Measurements from ENCODE around the gene METRNL. TPM values are rescaled to one million over a fixed set of nuclear protein-coding genes. Genes with fewer than 3 reads are reported as not detected.

The METRNL gene
- total RNA-seq, 1 experiment from 2014 or later: 21.0 TPM

DNA sequence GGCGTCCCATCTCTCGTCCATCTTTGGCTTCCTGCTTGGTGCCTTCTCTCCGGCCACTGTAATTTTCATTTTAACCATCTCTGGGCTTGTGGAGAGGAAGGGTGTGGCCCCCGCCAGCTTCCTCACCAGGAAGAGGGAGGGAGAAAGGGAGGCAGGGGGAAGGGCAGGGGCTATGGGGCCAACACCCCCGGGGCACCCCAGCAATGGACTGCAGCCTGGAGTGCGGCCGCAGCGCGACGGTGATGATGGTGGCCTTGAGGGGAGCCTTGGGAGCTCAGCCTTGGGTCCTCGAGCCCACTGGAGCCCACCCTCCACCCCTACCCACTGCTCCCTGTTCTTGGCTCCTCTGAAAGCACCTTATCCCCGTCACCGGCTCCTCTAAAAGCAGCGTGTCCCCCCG lies 9.5 kb downstream of the METRNL start:
- H3K4me1 ChIP-seq (ENCODE audit: control insufficient read depth, insufficient read depth, low read length): peaks cover 2% of the 10 kb centered on the region
- ATAC-seq (no peak), DNase-seq (ENCODE audit: low read depth, low spot score) (no peak)
- no peaks in the 10 kb centered on the region for H3K36me3 ChIP-seq (ENCODE audit: control insufficient read depth, insufficient read depth, low read length)
- TF ChIP-seq SIN3A (IDR thresholded peaks at IDR 0.05; ENCODE audit: borderline replicate concordance, insufficient read depth, low read depth, low read length): no peak
- TF ChIP-seq, protein P1, sequence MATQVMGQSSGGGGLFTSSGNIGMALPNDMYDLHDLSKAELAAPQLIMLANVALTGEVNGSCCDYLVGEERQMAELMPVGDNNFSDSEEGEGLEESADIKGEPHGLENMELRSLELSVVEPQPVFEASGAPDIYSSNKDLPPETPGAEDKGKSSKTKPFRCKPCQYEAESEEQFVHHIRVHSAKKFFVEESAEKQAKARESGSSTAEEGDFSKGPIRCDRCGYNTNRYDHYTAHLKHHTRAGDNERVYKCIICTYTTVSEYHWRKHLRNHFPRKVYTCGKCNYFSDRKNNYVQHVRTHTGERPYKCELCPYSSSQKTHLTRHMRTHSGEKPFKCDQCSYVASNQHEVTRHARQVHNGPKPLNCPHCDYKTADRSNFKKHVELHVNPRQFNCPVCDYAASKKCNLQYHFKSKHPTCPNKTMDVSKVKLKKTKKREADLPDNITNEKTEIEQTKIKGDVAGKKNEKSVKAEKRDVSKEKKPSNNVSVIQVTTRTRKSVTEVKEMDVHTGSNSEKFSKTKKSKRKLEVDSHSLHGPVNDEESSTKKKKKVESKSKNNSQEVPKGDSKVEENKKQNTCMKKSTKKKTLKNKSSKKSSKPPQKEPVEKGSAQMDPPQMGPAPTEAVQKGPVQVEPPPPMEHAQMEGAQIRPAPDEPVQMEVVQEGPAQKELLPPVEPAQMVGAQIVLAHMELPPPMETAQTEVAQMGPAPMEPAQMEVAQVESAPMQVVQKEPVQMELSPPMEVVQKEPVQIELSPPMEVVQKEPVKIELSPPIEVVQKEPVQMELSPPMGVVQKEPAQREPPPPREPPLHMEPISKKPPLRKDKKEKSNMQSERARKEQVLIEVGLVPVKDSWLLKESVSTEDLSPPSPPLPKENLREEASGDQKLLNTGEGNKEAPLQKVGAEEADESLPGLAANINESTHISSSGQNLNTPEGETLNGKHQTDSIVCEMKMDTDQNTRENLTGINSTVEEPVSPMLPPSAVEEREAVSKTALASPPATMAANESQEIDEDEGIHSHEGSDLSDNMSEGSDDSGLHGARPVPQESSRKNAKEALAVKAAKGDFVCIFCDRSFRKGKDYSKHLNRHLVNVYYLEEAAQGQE (IDR thresholded peaks at IDR 0.05; ENCODE audit: insufficient read depth in 1 of 2, low read depth in 2 of 2, low read length in 1 of 2): no peak
- TF ChIP-seq POLR2AphosphoS5 (IDR thresholded peaks at IDR 0.05; ENCODE audit: low read depth, low read length): no peak
- TF ChIP-seq, protein P2, sequence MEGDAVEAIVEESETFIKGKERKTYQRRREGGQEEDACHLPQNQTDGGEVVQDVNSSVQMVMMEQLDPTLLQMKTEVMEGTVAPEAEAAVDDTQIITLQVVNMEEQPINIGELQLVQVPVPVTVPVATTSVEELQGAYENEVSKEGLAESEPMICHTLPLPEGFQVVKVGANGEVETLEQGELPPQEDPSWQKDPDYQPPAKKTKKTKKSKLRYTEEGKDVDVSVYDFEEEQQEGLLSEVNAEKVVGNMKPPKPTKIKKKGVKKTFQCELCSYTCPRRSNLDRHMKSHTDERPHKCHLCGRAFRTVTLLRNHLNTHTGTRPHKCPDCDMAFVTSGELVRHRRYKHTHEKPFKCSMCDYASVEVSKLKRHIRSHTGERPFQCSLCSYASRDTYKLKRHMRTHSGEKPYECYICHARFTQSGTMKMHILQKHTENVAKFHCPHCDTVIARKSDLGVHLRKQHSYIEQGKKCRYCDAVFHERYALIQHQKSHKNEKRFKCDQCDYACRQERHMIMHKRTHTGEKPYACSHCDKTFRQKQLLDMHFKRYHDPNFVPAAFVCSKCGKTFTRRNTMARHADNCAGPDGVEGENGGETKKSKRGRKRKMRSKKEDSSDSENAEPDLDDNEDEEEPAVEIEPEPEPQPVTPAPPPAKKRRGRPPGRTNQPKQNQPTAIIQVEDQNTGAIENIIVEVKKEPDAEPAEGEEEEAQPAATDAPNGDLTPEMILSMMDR (IDR thresholded peaks at IDR 0.05): no peak
- no peak for TF ChIP-seq TCF7L2 (IDR thresholded peaks at IDR 0.05; ENCODE audit: low read depth, low read length)
- no peak overlapping the region for H3K27ac ChIP-seq (ENCODE audit: low read length)
- intact Hi-C loops (cut with micrococcal nuclease; ENCODE audit: unreplicated experiment) (no loop called here), in situ Hi-C loops (cut with HindIII; ENCODE audit: low pct_unique_long_range_greater_than_20kb, low sequenced_read_pairs) (no loop called here)
- ChIA-PET CTCF (no interaction called here), POLR2A (no interaction called here)
- BruUV-seq (replicated peaks): no TSS peak
- H3K9me3 ChIP-seq (ENCODE audit: control insufficient read depth, insufficient read depth, low read depth, low read length): no peaks in the 10 kb centered on the region
- H3K4me3 ChIP-seq (ENCODE audit: low read depth in 2 of 2, low read length in 2 of 2): no peak overlapping the region
- H3K27me3 ChIP-seq (ENCODE audit: control insufficient read depth, insufficient read depth, low read length): no peaks in the 10 kb centered on the region

DNA sequence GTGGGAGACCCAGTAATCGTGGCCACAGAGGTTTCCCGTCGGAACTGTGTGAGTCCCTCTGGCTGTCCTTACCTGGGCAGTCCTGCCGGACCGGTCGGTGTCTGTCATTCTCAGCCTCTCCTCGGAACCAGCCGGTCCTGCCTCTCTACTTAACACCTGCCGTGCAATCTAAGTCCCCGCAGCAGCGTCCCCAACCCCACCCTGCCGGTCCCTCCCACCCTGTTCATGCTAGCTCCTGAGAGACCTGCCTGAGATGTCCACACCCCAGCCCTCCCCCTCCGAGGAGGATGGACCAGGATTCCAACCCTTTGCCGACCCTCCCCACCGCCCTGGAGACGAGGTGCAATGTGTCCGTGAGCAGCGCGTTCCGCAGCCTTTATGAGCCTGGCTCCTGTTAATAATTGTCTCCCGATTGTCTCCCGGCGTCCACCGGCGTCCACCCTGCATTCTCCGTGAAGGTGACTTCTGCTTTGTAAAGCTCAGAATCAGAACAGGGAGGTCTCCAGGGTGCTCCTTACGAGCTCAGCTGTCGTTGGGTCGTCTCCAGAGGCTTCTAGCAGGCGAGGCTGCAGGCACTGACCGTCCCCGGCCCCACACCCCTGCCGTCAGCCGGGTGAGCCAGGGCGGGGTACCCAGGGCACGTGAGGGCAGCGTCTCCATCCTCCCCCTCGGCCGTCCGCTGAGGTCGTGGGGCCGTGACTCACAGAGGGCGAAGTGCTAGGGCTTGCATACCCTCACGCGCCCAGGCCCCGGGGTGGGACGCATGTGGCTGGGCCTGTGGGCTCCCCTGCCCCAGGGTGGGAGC lies 10.1 kb downstream of the METRNL start:
- no peak overlapping the region for H3K27ac ChIP-seq (ENCODE audit: low read length)
- H3K36me3 ChIP-seq (ENCODE audit: control insufficient read depth, insufficient read depth, low read length): no peaks in the 10 kb centered on the region
- intact Hi-C loops (cut with micrococcal nuclease; ENCODE audit: unreplicated experiment): no loop called here
- ATAC-seq (no peak), DNase-seq (ENCODE audit: low read depth, low spot score) (no peak)
- in situ Hi-C loops (cut with HindIII; ENCODE audit: low pct_unique_long_range_greater_than_20kb, low sequenced_read_pairs): no loop called here
- CTCF ChIA-PET: no interaction called here
- H3K4me3 ChIP-seq (ENCODE audit: low read depth in 2 of 2, low read length in 2 of 2): no peak overlapping the region
- no TSS peak for BruUV-seq (replicated peaks)
- POLR2A ChIA-PET: no interaction called here
- H3K9me3 ChIP-seq (ENCODE audit: control insufficient read depth, insufficient read depth, low read depth, low read length): no peaks in the 10 kb centered on the region
- H3K4me1 ChIP-seq (ENCODE audit: control insufficient read depth, insufficient read depth, low read length): no peaks in the 10 kb centered on the region; the same call in 1 of the 2 replicates
- no peaks in the 10 kb centered on the region for H3K27me3 ChIP-seq (ENCODE audit: control insufficient read depth, insufficient read depth, low read length)
- TF ChIP-seq, protein P2 (IDR thresholded peaks at IDR 0.05): no peak
- no peak for TF ChIP-seq TCF7L2 (IDR thresholded peaks at IDR 0.05; ENCODE audit: low read depth, low read length)
- TF ChIP-seq POLR2AphosphoS5 (IDR thresholded peaks at IDR 0.05; ENCODE audit: low read depth, low read length): no peak
- no peak for TF ChIP-seq SIN3A (IDR thresholded peaks at IDR 0.05; ENCODE audit: borderline replicate concordance, insufficient read depth, low read depth, low read length)
- TF ChIP-seq, protein P1 (IDR thresholded peaks at IDR 0.05; ENCODE audit: insufficient read depth in 1 of 2, low read depth in 2 of 2, low read length in 1 of 2): no peak

Data from Panc1 (cell line).